Spleen (tissue), 7 donors: ENCODE measurements around the gene MAP3K12.

ENCODE experiments used
- CTCF ChIP-seq, 11 experiments: fragments of 200-600 bp in 7 of 11; fragments of 450-650 bp in 4 of 11; sonication (generic) in 4 of 11; IDR thresholded peaks in 8 of 11; conservative IDR thresholded peaks in 3 of 11; 1 replicate in 7 of 11; 2 replicates in 4 of 11; pipeline versions ENCODE4 v1.4.0 to v1.8.0; 2016 to 2021; ENCODE audit warnings: antibody characterized with exemption in 11 of 11, inconsistent platforms in 4 of 11, mild to moderate bottlenecking in 1 of 11
- POLR2A ChIP-seq, 3 donors: fragments of 450-650 bp; IDR thresholded peaks; one replicate each; pipeline ENCODE4 v1.5.1; 2017; ENCODE audit warnings: antibody characterized with exemption in 3 of 3, mild to moderate bottlenecking in 1 of 3
- POLR2AphosphoS5 ChIP-seq, 3 donors: sonication (generic); formaldehyde crosslinking; IDR thresholded peaks; one replicate each; pipeline ENCODE4 v1.5.1; 2017; ENCODE audit warnings: antibody characterized with exemption in 3 of 3
- donor health status: DM: no; HTN: no; CAD: no; lungs with moderate emphysema.
- donor health status: DM: no; HTN: no; CAD: no.
- donor health status: DM: no; HTN: no; CAD: no.

DNA sequence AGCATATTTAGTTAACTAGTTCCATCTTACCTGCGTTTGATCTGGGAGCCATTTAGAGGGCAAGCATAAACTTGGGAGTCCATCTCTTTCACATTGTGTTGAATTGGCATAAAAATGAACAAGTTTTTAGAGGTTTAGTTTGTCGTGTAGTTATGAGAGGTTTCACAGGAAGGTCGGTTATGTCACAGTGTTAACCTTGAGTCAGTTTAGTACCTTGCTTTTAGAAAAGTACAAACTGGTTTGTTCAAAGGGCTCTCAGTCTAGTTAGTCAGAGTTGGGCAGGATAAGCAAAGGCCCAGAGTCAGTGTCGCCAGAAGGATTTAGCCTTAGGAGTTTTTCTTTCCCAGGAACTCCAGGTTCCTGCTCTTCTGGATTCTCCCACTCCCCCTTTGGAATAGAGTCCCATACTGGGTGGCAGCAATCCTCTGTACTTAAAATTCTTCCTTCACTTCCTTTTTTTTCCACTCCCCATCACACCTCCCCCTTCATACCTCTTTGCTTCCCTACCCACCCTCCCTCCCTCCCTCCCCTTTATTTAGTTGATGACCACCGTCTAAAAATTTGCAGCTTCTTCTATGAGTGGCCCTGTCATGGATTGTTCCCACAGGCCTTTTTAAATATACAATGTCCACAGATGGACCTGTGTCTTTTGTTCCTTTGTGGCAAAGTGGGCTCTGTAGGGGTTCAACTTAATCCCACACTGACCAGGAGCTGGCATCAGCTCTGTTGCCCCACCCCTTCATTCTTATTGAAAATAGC, 35.3 kb downstream of the MAP3K12 start:
- TF ChIP-seq POLR2A (IDR thresholded peaks at IDR 0.05), result no peak
- no peak for TF ChIP-seq CTCF (IDR thresholded peaks at IDR 0.05 in 8 of 11, conservative IDR thresholded peaks at IDR 0.05 in 3 of 11)
- no peak for TF ChIP-seq POLR2AphosphoS5 (IDR thresholded peaks at IDR 0.05)
